Stomach (tissue), 9 donors: Measurements from ENCODE around the gene ATXN10. TPM values are rescaled to one million over a fixed set of nuclear protein-coding genes. Genes with fewer than 3 reads are reported as not detected.

ENCODE experiments used
- DNase-seq, 2 donors: peaks; one replicate each; pipeline versions ENCODE4 v3.0.0 to v3.0.0-alpha.2; 2013 to 2019
- H3K27ac ChIP-seq, 5 donors: fragments of 200-600 bp in 4 of 5; sonication (generic) in 4 of 5; one replicate each; pipeline ENCODE4 v1.5.1; 2013 to 2019; ENCODE audit warnings: mild to moderate bottlenecking in 1 of 5, moderate library complexity in 1 of 5
- H3K27me3 ChIP-seq, 3 donors: fragments of 200-600 bp; sonication (generic); one replicate each; pipeline ENCODE4 v1.5.1; 2017 to 2019; ENCODE audit warnings: mixed run types in 1 of 3
- H3K36me3 ChIP-seq, 4 donors: fragments of 200-600 bp; sonication (generic); 1 replicate in 3 of 4; 2 replicates in 1 of 4; pipeline ENCODE4 v1.5.1; 2016 to 2019
- H3K4me1 ChIP-seq, 4 donors: fragments of 200-600 bp; sonication (generic); one replicate each; pipeline ENCODE4 v1.5.1; 2016 to 2019
- H3K4me3 ChIP-seq, 4 donors: fragments of 200-600 bp; sonication (generic) in 3 of 4; one replicate each; pipeline ENCODE4 v1.5.1; 2016 to 2019; ENCODE audit warnings: mild to moderate bottlenecking in 1 of 4
- H3K9me3 ChIP-seq, 4 donors: fragments of 200-600 bp; sonication (generic); one replicate each; pipeline ENCODE4 v1.5.1; 2016 to 2019
- EP300 ChIP-seq: sonication (generic); formaldehyde crosslinking; IDR thresholded peaks from one replicate; pipeline ENCODE4 v1.6.1; 2017; ENCODE audit warnings: antibody characterized with exemption
- POLR2A ChIP-seq, 4 donors: fragments of 450-650 bp; IDR thresholded peaks; one replicate each; pipeline ENCODE4 v1.6.1; 2016; ENCODE audit warnings: antibody characterized with exemption in 4 of 4, control low read depth in 2 of 4, mild to moderate bottlenecking in 1 of 4, moderate library complexity in 1 of 4
- POLR2AphosphoS5 ChIP-seq, 3 donors: sonication (generic); formaldehyde crosslinking; IDR thresholded peaks; one replicate each; pipeline ENCODE4 v1.6.1; 2016; ENCODE audit warnings: antibody characterized with exemption in 3 of 3
- WGBS, 5 donors: extraction: QIAGEN DNeasy Blood & Tissue Kit in 3 of 5; methylation state at CpG; one replicate each; pipeline versions ENCODE4 v1.1.5 to v1.1.7; 2013 to 2018; 5-methylcytosine and 5-hydroxymethylcytosine counted together
- intact Hi-C: fragments of 100-400 bp; cut with DNase I; formaldehyde crosslinking; loops from one replicate; pipeline ENCODE4 v1.15.1; 2023; ENCODE audit warnings: low total_unique reads
- polyA plus RNA-seq, 3 donors: library from polyadenylated mRNA; stranded (reverse); fragments of 200-250 nt; gene quantifications; one replicate each; pipeline ENCODE4 v1.2.3, GENCODE V29; 2013
- total RNA-seq, 5 donors: library from RNA; depleted of rRNA; stranded (reverse); fragments of >200 nt; gene quantifications; one replicate each; pipeline versions ENCODE4 v1.1.0 to v1.2.3, GENCODE V29; 2014 to 2016
- TF ChIP-seq, protein P1 (sequence below), 7 experiments: fragments of 450-650 bp in 4 of 7; fragments of 200-600 bp in 3 of 7; sonication (generic) in 3 of 7; IDR thresholded peaks; one replicate each; pipeline ENCODE4 v1.5.1; 2016 to 2019; ENCODE audit warnings: antibody characterized with exemption in 7 of 7, control low read depth in 2 of 7, mild to moderate bottlenecking in 1 of 7
- donor health status: healthy with polysubstance abuse.
- donor health status: Bipolar disorder and iron deficiency.
- donor health status: healthy.

ATXN10 gene
- total and polyA plus RNA-seq, 8 donors, result 36.5 to 171 (median 89.4) TPM

GRCh38 chr22:45676024-45676423 lies 4.4 kb downstream of the ATXN10 start:
- 77 to 89% (median 85%) methylated on average over 4 of the region's 4 CpGs for WGBS, 5 donors
- DNase-seq, result no peak
- Histone ChIP-seq H3K4me3 (no peak overlapping the region), H3K4me1 (peaks cover 19 to 80% (median 48%) of the 10 kb centered on the region in 4 donors), H3K27me3 (no peaks in the 10 kb centered on the region), H3K27ac (no peak overlapping the region), H3K9me3 (no peaks in the 10 kb centered on the region), H3K36me3 (peaks cover 0 to 3% (median 0%) of the 10 kb centered on the region in 4 donors)
- intact Hi-C loops, result no loop called here
- TF ChIP-seq POLR2AphosphoS5 (IDR thresholded peaks at IDR 0.05) (no peak), EP300 (no peak), POLR2A (IDR thresholded peaks at IDR 0.05) (no peak)
- TF ChIP-seq, protein P1, sequence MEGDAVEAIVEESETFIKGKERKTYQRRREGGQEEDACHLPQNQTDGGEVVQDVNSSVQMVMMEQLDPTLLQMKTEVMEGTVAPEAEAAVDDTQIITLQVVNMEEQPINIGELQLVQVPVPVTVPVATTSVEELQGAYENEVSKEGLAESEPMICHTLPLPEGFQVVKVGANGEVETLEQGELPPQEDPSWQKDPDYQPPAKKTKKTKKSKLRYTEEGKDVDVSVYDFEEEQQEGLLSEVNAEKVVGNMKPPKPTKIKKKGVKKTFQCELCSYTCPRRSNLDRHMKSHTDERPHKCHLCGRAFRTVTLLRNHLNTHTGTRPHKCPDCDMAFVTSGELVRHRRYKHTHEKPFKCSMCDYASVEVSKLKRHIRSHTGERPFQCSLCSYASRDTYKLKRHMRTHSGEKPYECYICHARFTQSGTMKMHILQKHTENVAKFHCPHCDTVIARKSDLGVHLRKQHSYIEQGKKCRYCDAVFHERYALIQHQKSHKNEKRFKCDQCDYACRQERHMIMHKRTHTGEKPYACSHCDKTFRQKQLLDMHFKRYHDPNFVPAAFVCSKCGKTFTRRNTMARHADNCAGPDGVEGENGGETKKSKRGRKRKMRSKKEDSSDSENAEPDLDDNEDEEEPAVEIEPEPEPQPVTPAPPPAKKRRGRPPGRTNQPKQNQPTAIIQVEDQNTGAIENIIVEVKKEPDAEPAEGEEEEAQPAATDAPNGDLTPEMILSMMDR (IDR thresholded peaks at IDR 0.05), result no peak

- DNase-seq, result no peak
- 71 to 83% (median 80%) methylated on average over 1 of the region's 1 CpG for WGBS, 5 donors
Observed at GRCh38 chr22:45677063-45677462, 5.4 kb downstream of the ATXN10 start.

DNA sequence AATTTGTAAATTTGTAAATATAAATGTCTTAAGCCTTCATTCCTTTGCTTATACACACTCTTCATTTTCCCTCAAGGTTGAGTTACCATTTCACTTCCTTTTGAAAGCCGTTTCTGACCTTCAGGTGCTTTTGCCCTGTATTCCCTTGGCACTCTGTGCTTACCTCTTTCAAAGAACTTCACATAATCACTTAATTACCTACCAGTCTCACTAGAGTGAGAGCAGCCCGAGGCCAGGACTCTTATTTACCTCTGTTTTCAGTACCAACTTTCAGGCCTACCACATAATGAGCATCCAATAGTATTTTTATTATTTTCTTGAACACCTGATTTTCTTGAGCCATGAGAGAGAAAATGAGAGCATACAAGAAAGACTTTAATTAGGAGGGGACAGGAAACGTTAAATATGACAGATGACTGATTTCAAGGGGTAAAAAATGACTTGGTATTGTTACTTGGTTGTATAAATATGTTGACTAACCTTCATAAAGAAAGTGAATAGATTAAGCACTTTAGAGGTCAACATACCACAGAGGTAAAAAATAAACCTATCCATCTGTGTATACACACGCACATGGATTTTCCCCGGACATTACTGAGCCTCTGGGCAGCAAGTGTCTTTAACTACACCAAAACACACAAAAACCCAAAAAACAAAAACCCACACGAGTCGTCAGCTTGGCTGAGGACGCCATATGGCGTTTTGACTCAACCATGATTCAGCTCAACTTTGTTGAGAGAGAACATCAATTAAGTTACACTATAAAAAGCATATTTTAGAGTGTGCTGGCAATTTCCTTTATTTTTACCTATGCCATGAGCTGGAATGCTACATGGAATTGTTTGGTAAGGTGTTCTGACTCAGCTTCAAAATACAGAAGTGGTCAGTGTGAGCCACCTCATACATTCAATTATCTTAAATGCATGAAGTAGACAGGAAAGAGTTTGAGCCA lies 7.6 kb downstream of the ATXN10 start:
- DNase-seq, result no peak
- Histone ChIP-seq H3K4me1 (peaks cover 0 to 85% (median 34%) of the 10 kb centered on the region in 4 donors), H3K27ac (no peak overlapping the region), H3K36me3 (peaks cover 0 to 3% (median 0%) of the 10 kb centered on the region in 4 donors), H3K4me3 (no peak overlapping the region), H3K9me3 (no peaks in the 10 kb centered on the region), H3K27me3 (no peaks in the 10 kb centered on the region)
- 76 to 88% (median 87%) methylated on average over 9 of the region's 9 CpGs for WGBS, 5 donors
- TF ChIP-seq, protein P1 (IDR thresholded peaks at IDR 0.05), result no peak
- TF ChIP-seq POLR2A (IDR thresholded peaks at IDR 0.05), result no peak
- no peak for TF ChIP-seq EP300
- TF ChIP-seq POLR2AphosphoS5 (IDR thresholded peaks at IDR 0.05), result no peak
- intact Hi-C loops, result no loop called here

More at GRCh38 chr22:45677063-45677462, 5.4 kb downstream of the ATXN10 start:
- Histone ChIP-seq H3K36me3 (peaks cover 0 to 3% (median 0%) of the 10 kb centered on the region in 4 donors), H3K27ac (no peak overlapping the region), H3K9me3 (no peaks in the 10 kb centered on the region), H3K27me3 (no peaks in the 10 kb centered on the region), H3K4me3 (no peak overlapping the region), H3K4me1 (peaks cover 17 to 85% (median 44%) of the 10 kb centered on the region in 4 donors)
- TF ChIP-seq EP300, result no peak
- TF ChIP-seq POLR2AphosphoS5 (IDR thresholded peaks at IDR 0.05), result no peak
- intact Hi-C loops, result no loop called here

- 66 to 77% (median 75%) methylated on average over 5 of the region's 5 CpGs for WGBS, 5 donors
- intact Hi-C loops, result no loop called here
- no peaks in the 10 kb centered on the region for H3K9me3 ChIP-seq
- H3K27ac ChIP-seq, result no peak overlapping the region
- no peak overlapping the region for H3K4me3 ChIP-seq
- H3K27me3 ChIP-seq, result no peaks in the 10 kb centered on the region
- H3K36me3 ChIP-seq, result peaks cover 0 to 3% (median 0%) of the 10 kb centered on the region in 4 donors
- H3K4me1 ChIP-seq, result peaks cover 0 to 89% (median 36%) of the 10 kb centered on the region in 4 donors
- DNase-seq, result no peak
- TF ChIP-seq, protein P1 (IDR thresholded peaks at IDR 0.05), result no peak
- no peak for TF ChIP-seq POLR2A (IDR thresholded peaks at IDR 0.05)
- TF ChIP-seq EP300, result no peak
- TF ChIP-seq POLR2AphosphoS5 (IDR thresholded peaks at IDR 0.05), result no peak
Observed at GRCh38 chr22:45680932-45681700, 9.5 kb downstream of the ATXN10 start.
